Measurements from ENCODE around the gene MED27.
"Not testable (repeated sequence)": the region's sequence is repeated elsewhere in the genome, so short reads cannot be mapped to it uniquely, and the experiment has no call there.

The MED27 gene

DNA sequence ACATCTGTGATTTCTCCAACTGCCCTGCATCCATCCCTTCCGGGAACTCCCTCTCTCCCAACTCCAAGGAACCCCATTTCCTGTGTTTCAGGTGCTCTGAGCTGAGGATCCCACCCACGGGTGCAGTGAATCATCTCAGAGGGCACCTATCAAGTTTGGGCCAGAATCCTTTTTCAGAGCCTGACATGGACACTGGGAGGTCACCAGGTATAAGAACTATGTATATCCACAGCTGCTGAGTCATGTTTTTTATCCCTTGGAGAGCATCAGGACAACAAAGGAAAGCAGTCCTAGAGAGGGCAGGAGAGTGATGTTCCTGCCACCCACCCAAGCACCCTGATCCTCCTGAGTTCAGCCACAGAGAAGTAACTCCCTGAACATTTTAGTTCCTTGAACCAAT lies 3.8 kb downstream of the MED27 start:
- no peak for DNase-seq

DNA sequence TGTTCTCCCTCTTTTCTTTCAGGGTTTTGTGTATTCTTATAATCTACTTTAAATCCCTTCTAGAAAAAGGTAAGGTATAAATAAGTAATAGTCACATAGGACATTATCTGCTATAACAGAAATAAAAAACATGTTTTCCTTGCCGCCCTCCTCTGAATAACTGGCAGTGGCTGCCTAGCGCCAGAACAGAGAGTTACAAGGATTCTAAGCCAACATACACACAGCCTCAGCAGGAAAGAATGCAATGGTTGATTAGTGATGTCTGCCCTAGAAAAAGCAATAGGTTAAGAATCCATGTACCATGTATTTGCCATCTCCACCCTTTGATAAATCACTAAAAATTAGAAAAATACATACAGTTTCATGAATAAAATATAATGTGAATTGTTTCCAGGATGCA lies 4.9 kb downstream of the MED27 start:
- no peak for DNase-seq

DNA sequence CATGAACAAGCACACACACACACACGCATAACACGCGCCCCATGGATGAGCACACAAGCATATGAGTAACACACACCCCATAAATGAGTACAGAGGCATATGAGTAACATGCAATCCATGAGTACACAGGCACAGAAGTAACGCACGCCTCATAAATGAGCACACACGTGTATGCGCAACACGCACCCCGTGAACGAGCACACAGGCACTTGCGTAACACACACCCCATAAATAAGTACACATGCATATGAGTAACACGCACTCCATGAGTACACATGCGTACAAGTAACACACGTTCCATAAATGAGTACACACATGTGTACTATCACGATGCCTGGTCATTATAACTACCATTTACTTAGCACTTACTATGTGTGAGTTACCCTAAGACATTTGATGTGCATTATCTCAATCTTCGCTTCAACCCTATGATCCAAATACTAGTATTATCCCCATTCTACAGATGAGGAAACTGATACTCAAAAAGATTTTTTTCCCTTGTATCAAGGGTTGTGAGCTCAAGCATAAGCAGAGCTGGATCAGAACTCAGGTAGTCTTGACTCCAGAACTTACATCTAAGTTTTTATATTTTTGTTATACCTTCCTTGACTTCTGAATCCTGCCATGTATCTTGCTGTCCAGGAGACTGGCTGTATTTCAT lies 7.7 kb downstream of the MED27 start:
- no peak for DNase-seq

DNA sequence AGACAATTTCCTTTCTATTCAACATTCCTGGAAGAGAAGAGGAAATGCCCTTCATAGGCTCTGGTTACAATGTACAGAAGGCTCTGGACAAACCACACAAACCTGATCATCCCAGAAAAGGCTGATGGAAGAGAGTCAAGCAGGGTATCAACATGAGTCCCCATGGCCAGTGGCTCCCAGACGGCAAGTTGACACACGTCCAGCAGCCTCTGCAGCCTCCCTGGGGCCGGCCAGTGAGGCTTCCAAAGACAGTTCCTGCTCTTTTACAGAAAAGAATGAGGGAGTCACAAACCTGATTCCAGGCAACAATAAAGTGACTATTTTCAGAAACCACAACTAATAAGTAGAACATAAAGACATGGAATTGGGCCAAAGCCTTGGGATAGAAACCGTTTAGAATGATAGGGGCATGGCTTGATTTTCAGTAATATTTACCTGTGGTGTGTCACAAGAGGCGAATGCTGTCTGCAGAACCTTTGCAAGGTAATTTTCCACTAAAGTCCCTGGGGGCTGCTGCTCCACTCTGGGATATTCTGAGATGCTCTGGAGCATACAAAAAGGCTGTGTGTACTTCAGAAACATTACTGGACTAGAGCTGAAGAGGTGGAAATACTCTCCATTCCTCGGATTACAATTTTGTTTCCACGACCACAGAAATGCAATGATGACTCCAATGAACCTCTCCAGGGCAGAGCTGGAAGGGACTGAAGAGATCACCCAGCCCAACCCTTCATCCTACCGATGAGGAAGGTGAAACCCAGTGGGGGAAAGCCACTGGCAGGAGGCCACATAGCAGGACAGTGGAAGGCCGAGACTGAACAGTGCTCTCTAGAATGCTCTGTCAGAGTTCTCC lies 10.4 kb downstream of the MED27 start:
- no peak for DNase-seq

DNA sequence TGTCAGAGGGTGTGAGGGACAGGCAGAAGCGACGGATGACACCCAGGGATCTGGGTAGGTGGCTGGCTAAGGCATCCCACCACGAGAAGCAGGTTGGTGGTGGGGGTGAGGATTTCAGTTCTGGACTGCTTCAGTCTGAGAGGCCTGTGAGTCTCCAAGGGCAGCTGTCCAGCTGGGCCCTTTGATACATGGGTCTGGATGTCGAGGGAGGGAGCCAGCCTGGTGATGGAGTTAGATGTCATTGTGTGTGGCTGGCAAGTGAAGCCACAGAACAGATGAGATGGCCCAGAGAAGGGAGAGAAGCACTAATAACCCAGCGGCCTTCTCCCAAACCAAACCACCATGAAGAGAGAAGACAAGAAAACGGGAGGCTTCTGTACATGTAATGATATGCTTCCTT lies 11.1 kb downstream of the MED27 start:
- no peak for DNase-seq

DNA sequence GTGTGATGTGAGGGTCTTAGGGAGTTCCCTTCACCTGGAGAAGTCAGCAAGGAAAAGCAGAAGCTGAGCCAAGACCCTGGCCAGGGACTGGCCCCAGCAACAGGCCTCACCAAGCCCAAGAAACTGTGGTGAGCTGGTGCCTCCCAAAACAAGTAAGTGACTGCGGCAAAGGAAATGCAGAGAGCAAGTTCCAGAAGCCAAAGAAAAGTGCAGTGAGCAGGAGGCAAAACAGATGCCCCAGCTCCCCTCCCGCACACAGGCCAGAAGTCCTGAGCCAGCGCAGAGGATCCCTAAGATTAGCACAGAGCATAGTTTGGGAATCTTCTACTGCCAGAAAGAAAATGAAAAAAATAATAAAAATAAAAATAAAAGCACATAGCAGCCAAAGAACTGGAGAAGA lies 13.2 kb downstream of the MED27 start:
- DNase-seq: no peak

DNA sequence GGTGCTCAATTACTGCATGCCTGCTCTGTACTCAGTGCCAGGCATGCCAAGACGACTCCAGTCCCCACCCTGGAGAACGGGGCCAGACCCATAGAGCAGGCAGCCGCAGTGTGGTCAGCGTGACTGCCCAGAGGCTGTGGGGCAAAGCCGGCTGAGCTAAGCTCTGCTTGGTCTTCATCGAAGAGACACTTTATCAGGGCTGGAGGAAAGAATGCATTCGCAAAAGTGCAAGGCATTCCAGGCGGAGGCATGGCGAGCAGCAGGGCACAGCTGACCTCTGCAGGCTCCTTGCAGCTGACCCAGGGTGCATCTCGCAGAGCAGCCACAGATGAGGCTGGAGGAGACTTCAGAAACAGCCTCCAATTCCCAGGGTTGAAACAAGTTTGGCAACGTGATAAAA lies 13.6 kb downstream of the MED27 start:
- DNase-seq: no peak

DNA sequence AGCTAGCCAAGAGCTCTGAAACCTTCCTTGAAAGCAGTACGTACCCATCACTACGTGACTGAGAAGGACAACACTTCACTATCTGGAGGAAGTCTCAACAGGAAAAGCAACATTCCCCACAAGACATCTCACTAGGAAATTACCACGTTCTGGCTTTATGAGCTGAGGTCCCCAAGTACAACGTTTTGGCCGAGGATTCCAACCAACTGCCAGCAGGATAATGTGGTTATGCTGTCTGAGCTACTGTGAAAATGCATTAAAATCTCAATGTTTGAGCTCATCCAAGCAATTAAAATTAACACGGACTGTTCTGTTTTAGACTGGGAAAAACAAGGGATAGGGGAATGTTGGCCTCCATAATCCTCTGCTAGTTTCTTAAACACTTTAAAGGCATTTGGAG lies 16.4 kb downstream of the MED27 start:
- DNase-seq: no peak

DNA sequence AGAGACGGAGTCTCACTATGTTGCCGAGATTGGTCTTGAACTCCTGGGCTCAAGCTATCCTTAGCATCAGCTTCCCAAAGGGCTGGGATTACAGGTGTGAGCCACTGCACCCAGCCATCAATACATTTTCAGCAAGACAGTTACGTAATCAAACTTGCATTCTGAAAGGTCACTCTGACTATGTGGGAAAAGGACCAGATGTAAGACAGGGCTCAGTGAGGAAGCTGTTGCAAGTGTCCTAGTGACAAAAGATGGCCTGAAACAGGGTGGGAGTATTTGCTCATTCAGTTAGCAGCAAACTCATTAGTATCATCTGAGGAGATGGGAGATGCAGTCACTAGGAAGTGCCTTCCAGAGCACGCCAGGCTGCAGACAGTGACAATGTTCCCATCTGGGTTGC lies 16.9 kb downstream of the MED27 start:
- no peak for DNase-seq

DNA sequence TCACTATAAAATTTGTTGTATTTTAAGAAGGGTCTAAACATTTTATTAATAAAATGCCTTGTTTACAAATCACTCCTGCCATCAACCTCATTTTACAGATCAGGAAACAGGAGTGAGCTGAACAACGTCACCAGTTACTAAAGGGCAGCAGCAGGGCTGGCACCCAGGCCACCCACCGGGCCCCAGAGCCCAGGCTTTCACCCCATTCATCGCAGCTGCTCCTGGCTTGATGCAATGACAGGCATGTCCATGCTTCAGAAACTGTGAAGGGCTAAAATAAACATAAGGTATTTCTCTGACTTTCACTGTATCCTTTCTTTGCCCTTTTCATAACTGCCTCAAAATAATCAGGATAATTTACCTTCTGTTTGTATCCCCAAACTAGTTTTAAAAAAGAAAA lies 18.1 kb downstream of the MED27 start:
- no peak for DNase-seq

DNA sequence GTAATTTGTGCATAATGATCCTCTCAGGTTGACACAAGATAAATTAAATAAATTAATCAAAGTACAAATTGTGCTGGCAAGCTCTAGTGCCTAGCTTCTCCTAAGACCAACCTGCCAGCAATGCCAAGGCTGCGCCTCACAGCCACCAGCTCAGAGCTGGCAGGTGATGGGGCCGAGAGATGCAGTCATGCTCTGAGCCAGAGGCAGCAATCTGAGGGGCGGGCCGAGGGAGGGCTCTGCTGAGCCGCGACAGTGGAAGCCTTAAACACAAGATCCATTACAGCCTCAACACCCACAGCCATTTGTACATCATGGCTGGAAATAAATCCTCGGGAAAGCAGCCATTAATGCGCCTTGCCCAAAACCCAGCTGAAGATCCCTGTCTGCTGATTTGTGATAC lies 20.3 kb downstream of the MED27 start:
- DNase-seq: no peak

DNA sequence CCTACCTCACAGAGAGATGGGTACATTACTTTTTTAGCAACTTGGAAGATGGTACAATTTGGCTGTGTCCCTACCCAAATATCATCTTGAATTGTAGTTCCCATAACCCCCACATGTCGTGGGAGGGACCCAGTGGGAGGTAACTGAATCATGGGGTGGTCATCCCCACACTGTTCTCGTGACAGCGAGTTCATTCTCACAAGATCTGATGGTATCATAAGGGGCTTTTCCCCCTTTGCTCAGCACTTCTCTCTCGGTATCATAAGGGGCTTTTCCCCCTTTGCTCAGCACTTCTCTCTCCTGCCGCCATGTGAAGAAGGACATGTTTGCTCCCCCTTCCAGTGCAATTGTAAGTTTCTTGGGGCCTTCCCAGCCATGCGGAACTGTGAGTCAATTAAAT lies 21.4 kb downstream of the MED27 start:
- not testable (repeated sequence) for DNase-seq

DNA sequence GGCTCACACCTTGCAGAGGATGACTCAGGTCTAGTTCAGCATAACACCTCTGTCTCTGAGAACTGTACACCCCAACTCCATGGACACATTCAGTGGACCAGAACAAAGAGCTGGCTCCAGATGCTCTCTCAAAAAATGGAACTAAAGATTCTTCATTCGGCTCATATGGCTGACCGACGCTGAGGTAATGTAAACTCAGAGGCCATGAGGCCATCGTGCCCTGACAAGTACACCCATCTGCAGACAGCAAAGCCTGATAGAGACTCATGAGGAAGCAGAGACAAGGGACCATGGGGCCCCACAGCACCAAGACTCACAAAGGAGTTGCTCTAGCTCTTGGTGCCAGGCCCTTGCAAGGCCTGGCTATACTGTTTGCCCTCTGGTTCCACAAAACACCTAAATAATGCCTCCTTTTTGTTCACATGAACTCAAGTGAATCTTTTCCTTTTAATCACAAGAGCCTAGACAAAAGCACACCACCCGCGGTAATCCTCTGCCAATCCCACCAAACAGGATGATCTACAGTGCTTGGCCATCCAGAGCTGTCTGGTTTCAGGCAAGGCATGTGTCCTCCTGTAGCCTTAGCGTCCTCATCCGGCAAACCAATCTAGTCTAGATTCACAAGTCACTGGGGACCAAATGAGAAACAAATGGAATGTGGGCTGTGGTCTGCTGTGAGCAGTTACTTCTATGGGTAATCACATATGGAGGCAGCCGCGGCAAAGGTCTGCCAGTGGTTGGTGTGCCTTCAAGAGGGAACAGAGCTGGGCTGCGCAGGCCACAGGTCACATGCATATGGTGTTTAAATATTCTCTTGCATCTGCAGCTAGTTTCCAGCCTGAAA lies 22.7 kb downstream of the MED27 start:
- no peak for DNase-seq

DNA sequence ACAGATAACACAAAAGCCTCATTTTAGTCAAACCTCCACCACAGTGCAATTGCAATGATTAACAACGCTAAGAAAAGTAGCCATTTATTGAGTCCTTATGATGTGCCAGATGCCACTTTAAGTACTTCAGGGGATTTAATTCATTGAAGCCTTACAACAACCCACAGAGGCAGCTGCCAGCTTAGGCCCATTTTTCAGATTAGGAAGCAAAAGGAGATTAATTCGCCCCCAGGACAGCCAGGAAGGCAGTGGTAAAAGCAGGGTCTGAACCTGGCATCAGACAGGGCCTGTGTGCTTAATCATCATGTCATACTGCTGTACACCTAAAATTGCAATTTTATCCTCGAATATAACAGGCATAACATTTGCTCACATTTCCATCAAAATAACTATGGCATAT lies 23.9 kb downstream of the MED27 start:
- DNase-seq: no peak

DNA sequence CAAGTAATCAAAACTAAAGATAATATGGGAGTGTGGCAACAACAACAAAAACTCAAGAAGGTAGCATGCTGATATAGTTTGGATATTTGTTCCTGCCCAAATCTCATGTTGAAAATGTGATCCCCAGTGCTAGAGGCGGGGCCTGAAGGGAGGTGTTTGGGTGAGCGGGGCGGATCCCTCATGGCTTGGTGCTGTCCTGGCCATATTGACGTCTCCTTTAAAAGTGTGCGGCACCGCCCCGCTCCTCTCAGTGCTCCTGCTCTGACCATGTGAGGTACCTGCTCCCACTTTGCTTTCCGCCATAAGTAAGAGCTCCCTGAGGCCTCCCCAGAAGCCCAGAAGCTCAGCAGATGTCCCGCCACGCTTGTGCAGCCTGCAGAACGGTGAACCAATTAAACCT lies 25.6 kb downstream of the MED27 start:
- no peak for DNase-seq

DNA sequence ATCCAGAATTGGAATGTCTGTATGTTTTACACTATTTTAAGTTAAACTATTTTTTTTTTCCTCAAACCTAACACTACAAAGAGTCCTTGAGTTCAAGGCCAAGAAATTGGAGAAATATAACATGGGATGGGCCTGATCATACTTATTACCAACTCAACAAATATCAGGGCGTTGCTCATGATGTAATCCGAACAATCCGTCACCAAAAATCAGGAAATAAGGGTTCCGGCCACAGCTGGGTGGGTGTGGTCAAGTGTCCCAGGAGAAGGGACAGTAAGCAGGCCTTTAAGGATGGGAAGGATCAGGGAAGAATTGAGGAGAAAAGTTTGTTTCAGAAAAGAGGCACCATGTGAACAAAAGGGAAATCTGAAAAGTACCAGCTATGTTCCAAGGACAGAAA lies 29.8 kb downstream of the MED27 start:
- DNase-seq: no peak

DNA sequence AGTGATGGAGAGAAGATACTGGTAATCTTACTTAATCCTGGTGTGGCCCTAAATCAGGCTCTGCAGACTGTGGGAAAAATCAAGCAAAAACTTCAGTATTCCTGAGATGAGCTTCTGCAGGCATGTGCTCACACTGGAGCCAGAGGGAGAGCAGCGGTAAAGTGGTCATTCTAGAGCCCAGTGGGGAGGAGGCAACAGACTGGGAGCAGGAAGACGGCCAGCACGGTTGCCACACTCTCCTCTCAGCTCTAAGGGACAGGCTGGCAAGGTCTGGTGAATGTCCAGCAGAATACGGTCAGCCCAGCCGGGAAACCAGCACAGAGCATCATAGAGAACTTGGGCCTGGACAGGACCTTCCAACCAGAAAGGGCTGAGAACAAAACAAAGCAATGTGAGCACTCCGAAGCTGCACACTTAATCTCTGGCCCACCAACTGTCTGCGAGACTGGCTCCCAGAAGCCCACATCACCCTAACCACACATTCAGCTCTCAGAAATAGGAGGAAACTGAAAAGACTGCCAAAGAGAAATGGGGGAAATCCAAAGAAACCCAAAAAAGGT lies 30.3 kb downstream of the MED27 start:
- no peak for DNase-seq

DNA sequence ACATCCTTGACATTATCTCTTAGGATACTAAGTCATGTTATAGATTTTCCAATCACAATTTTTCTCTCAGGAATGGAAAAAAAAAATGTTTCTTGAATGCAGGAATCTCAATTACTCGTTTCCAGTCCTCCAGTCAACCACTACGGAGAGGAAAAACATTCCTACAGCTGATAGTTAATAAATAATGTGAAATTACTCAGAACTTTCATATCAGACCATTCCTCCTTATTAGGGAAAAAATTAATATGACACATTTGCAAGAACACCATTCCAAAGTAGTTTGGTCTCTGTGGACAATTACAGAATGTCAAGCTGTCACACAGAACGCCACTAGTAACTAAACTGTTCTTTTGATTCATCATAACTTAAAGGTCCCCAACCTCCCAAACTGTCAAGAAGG lies 31.5 kb downstream of the MED27 start:
- no peak for DNase-seq

DNA sequence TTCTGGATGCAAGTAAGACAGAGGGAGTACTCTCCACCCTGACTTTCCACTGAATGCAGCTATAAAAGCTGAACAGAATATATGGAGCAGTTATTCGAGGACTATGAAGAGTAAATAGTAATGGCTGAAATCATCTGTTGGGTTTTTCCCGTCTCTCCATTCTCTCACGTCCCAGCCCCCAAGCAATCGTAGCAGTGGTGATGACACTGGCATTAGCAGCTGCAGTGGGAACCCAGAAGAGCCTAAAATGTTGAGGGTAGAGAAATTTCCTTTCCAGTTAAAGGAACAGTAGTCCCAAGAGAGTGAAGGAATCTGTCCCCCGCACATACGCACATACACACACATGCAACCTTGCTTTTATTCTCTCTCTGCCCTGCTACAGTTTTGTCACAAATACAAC lies 33.2 kb downstream of the MED27 start:
- DNase-seq: no peak

DNA sequence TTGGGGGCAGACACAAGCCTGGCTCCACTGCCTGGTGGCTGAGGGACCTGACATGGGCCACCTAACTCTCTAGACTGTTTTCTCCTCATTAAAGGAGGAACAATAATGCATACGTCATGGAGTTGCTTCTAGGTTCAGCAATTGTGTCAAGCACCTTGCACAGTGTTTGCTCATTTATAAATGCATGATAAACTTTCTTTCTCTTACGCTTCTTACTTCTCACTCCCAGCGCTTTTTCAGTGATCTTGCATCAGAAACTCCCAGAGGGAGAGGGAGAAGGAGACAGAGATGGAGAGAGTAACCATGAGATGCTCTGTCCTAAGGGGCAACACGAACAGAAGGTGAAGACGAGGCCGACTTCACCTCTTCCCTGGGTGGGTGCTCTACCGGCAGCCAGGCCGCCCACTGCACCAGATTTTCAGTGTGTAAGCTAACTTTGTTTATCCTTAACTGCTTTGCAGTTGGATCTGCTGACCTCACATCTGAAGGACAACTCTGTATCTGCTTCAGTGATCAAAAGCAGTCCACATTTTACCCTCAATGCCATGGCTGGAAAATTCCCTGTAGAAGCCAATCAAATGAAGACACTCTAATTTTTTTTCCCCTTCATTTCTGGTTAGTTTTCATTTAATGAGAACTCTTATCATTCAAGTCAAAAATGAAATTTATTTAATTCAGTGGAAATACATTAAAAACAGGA lies 35.3 kb downstream of the MED27 start:
- no peak for DNase-seq

DNA sequence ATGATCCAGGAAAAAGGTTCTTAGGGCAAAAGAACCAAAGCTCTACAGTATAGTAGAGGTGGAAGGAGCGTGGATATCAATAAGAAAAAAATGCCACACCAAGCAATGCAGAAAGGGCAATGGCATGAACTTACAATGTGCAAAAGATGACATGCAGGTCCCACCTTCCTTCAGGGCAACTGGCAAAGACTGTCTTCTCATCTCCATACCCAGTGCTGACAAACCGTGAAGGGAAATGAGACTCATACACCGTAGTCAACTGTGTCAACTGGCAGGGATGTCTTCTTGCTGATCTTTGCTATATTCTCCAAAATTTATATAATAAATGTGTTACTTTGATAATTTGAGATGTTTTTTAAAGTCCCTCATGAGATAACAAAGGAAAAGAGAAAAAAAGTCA lies 36.0 kb downstream of the MED27 start:
- DNase-seq: no peak

DNA sequence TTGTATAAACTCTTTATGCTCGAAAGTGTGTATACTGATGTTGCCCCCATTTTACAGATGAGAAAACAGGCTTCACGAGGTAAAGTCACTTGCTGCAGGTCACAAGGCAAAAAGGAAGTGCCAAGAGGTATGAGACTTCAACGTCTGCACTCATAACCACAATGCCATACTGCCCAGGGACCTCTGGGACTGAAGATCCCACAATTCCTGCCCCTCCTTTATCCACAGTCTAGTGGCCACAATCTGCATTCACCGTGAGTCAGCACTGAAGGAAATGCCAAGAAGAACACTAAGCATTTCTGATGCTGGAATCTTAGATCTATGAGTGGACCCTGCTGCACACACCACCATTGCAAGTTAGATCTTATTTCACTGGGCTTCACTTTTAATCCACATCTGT lies 37.3 kb downstream of the MED27 start:
- DNase-seq: peak; percentile 31

DNA sequence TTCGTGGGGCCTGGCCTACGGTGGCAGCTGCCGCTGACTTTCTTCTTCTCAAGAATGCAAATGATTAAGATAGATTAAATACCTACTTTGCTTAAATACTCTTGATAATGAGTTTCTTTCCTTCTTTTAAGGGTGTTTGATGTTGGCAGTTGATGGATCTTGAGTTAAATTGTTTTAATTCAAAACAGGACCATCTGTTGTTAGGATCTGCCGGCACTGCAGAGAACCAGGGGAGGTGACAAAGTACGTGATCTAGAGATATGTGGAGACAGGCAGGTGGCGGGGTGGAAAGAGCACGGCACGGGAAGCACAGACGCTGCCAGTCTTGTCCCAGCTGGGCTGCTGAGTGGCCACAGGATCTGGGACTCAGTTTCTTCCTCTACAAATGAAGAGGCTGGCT lies 37.9 kb downstream of the MED27 start:
- no peak for DNase-seq
